ENCODE results near the gene HRK. TPM values are rescaled to one million over a fixed set of nuclear protein-coding genes. Genes with fewer than 3 reads are reported as not detected.

HRK gene
- total and polyA plus RNA-seq, 2 of the 4 experiments (the other 2 are of a cell fraction) = not detected

DNA sequence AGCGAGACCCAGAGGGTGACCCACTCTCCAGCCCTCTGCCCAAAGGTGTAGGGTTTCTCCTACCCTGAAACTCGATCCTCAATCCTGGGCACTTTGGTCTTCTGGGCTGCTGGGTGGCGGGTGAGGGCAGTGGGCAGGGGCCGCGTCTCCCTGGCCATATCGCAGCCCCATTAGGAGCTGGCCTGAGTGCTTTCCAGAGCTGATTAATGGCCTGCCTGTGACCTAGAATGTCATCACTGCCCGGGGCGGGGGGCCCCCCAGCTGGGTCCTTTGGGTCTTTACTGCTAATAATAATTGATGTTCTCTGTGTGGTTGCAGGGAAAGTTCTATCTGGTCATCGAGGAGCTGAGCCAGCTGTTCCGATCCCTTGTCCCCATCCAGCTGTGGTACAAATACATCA lies 47.8 kb downstream of the HRK start:
- H2AFZ ChIP-seq (replicated peaks; ENCODE audit: low read length, poor library complexity) = no peak overlapping the region
- no peak overlapping the region for H4K8ac ChIP-seq (ENCODE audit: low read depth in 2 of 2, low read length in 2 of 2)
- H3K4me3 ChIP-seq (ENCODE audit: insufficient read depth, low read depth, low read length) = no peak overlapping the region
- dilution Hi-C loops (cut with HindIII; ENCODE audit: low sequenced_read_pairs, unreplicated experiment) (no loop called here), intact Hi-C loops (cut with micrococcal nuclease) (no loop called here), in situ Hi-C loops (cut with MboI; ENCODE audit: low sequenced_read_pairs) (no loop called here)
- H2BK5ac ChIP-seq (ENCODE audit: low read depth, low read length, poor library complexity, severe bottlenecking) = no peak overlapping the region
- H3K36me3 ChIP-seq (ENCODE audit: control insufficient read depth, insufficient read depth, low read length) = no peaks in the 10 kb centered on the region
- no peak overlapping the region for H4K91ac ChIP-seq (ENCODE audit: insufficient read depth, low read depth, low read length)
- no peaks in the 10 kb centered on the region for H4K20me1 ChIP-seq (ENCODE audit: insufficient read depth, low read length)
- H3K27me3 ChIP-seq (ENCODE audit: control insufficient read depth, insufficient read depth, low read length) = no peaks in the 10 kb centered on the region; the same call in 1 of the 2 replicates
- H3K9me1 ChIP-seq (ENCODE audit: insufficient read depth, low read length) = no peaks in the 10 kb centered on the region
- BruUV-seq (replicated peaks) = no TSS peak
- no peak for TF ChIP-seq NFE2L2 (IDR thresholded peaks at IDR 0.05; ENCODE audit: low read depth, low read length)
- no peak for TF ChIP-seq MAZ (IDR thresholded peaks at IDR 0.05; ENCODE audit: borderline replicate concordance, low read depth, low read length)
- TF ChIP-seq, protein P1, sequence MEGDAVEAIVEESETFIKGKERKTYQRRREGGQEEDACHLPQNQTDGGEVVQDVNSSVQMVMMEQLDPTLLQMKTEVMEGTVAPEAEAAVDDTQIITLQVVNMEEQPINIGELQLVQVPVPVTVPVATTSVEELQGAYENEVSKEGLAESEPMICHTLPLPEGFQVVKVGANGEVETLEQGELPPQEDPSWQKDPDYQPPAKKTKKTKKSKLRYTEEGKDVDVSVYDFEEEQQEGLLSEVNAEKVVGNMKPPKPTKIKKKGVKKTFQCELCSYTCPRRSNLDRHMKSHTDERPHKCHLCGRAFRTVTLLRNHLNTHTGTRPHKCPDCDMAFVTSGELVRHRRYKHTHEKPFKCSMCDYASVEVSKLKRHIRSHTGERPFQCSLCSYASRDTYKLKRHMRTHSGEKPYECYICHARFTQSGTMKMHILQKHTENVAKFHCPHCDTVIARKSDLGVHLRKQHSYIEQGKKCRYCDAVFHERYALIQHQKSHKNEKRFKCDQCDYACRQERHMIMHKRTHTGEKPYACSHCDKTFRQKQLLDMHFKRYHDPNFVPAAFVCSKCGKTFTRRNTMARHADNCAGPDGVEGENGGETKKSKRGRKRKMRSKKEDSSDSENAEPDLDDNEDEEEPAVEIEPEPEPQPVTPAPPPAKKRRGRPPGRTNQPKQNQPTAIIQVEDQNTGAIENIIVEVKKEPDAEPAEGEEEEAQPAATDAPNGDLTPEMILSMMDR (conservative IDR thresholded peaks at IDR 0.05; ENCODE audit: low read depth, low read length) = no peak
- TF ChIP-seq, protein P2, sequence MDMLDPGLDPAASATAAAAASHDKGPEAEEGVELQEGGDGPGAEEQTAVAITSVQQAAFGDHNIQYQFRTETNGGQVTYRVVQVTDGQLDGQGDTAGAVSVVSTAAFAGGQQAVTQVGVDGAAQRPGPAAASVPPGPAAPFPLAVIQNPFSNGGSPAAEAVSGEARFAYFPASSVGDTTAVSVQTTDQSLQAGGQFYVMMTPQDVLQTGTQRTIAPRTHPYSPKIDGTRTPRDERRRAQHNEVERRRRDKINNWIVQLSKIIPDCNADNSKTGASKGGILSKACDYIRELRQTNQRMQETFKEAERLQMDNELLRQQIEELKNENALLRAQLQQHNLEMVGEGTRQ (IDR thresholded peaks at IDR 0.05; ENCODE audit: low read depth, low read length) = no peak
- TF ChIP-seq CEBPB (IDR thresholded peaks at IDR 0.05; ENCODE audit: low read depth, low read length) = no peak
- no peak for TF ChIP-seq FOS (IDR thresholded peaks at IDR 0.05; ENCODE audit: low read depth, low read length)
- no peak for TF ChIP-seq MXI1 (IDR thresholded peaks at IDR 0.05; ENCODE audit: borderline replicate concordance, low read depth, low read length)
- no peak for TF ChIP-seq POLR2A (IDR thresholded peaks at IDR 0.05; ENCODE audit: low read depth, low read length)
- no peak for TF ChIP-seq CHD1 (IDR thresholded peaks at IDR 0.05; ENCODE audit: low read depth, low read length)
- TF ChIP-seq, protein P3, sequence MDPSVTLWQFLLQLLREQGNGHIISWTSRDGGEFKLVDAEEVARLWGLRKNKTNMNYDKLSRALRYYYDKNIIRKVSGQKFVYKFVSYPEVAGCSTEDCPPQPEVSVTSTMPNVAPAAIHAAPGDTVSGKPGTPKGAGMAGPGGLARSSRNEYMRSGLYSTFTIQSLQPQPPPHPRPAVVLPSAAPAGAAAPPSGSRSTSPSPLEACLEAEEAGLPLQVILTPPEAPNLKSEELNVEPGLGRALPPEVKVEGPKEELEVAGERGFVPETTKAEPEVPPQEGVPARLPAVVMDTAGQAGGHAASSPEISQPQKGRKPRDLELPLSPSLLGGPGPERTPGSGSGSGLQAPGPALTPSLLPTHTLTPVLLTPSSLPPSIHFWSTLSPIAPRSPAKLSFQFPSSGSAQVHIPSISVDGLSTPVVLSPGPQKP (IDR thresholded peaks at IDR 0.05; ENCODE audit: borderline replicate concordance, low read depth, low read length) = no peak
- no peak for TF ChIP-seq SMC3 (IDR thresholded peaks at IDR 0.05; ENCODE audit: low read depth, low read length)
- TF ChIP-seq MAFK (IDR thresholded peaks at IDR 0.05; ENCODE audit: low read depth, low read length) = no peak
- no peak for TF ChIP-seq RFX5 (IDR thresholded peaks at IDR 0.05; ENCODE audit: low read depth, low read length)
- TF ChIP-seq RAD21 (IDR thresholded peaks at IDR 0.05; ENCODE audit: low read length) = no peak
- no peak for TF ChIP-seq BHLHE40 (IDR thresholded peaks at IDR 0.05; ENCODE audit: low read depth, low read length)
- no peak for TF ChIP-seq RCOR1 (IDR thresholded peaks at IDR 0.05; ENCODE audit: insufficient replicate concordance, low read length)
- no peaks in the 10 kb centered on the region for H3K9me3 ChIP-seq (ENCODE audit: control insufficient read depth, insufficient read depth, low read length)
- no peak overlapping the region for H2BK120ac ChIP-seq (ENCODE audit: low read depth, low read length)
- H3K18ac ChIP-seq (ENCODE audit: low read depth, low read length) = no peak overlapping the region
- H2AK9ac ChIP-seq (replicated peaks; ENCODE audit: low read depth, low read length, poor library complexity) = no peak overlapping the region
- POLR2A ChIA-PET (ENCODE audit: unreplicated experiment) = no interaction called here
- 87% methylated on average over 3 of the region's 10 CpGs; no CpG with 5 or more reads in 1 of the 2 experiments for WGBS, 2 experiments (ENCODE audit: extremely low coverage in 2 of 2, insufficient read length in 1 of 2)
- H3K14ac ChIP-seq (replicated peaks; ENCODE audit: low read depth, low read length) = no peak overlapping the region
- H3K9ac ChIP-seq (ENCODE audit: low read depth, low read length) = no peak overlapping the region
- no peak overlapping the region for H2BK15ac ChIP-seq (ENCODE audit: low read depth, low read length)
- CTCF ChIA-PET = interaction anchor here (1.1 kb wide), 1 partner anchor 8 kb away, joined by 3 read pairs; no protein-coding TSS in a partner anchor
- ATAC-seq (ENCODE audit: low read depth) = no peak
- no peak overlapping the region for H2BK20ac ChIP-seq (ENCODE audit: low read depth, low read length)
- H4K5ac ChIP-seq (ENCODE audit: low read depth, low read length) = no peak overlapping the region
- no peak overlapping the region for H3K4ac ChIP-seq (ENCODE audit: low read depth, low read length)
- no peaks in the 10 kb centered on the region for H3K4me1 ChIP-seq (ENCODE audit: control insufficient read depth, insufficient read depth, low read length)
- no peak overlapping the region for H3K56ac ChIP-seq (ENCODE audit: extremely low read depth, insufficient read depth, low read length)
- no peak for DNase-seq
- H3K79me1 ChIP-seq (ENCODE audit: low read depth in 1 of 2, low read length in 2 of 2) = no peaks in the 10 kb centered on the region
- H2AK5ac ChIP-seq (ENCODE audit: low read depth, low read length) = no peak overlapping the region
- H3K23ac ChIP-seq (ENCODE audit: low read depth, low read length) = no peak overlapping the region
- H3K27ac ChIP-seq (ENCODE audit: insufficient read depth, low read length) = no peak overlapping the region
- no peak overlapping the region for H3K4me2 ChIP-seq (ENCODE audit: low read depth, low read length)

Data from IMR-90 (cell line).